Thyroid gland (tissue), 4 donors: ENCODE data around the gene CBS. TPM values are rescaled to one million over a fixed set of nuclear protein-coding genes. Genes with fewer than 3 reads are reported as not detected.
"Not testable (repeated sequence)": the region's sequence is repeated elsewhere in the genome, so short reads cannot be mapped to it uniquely, and the experiment has no call there.

ENCODE experiments used
- DNase-seq, 2 donors: peaks; one replicate each; pipeline ENCODE4 v3.0.0-alpha.2; 2019
- H3K27ac ChIP-seq, 3 donors: fragments of 200-600 bp; sonication (generic); 1 replicate in 2 of 3; 2 replicates in 1 of 3; pipeline ENCODE4 v1.5.1; 2016 to 2019; ENCODE audit warnings: mild to moderate bottlenecking in 1 of 3, moderate library complexity in 1 of 3
- H3K27me3 ChIP-seq: fragments of 200-600 bp; sonication (generic); one replicate; pipeline ENCODE4 v1.5.1; 2019
- H3K36me3 ChIP-seq, 2 donors: fragments of 200-600 bp; sonication (generic); one replicate each; pipeline ENCODE4 v1.5.1; 2016 to 2019
- H3K4me1 ChIP-seq, 2 donors: fragments of 200-600 bp; sonication (generic); one replicate each; pipeline ENCODE4 v1.5.1; 2017 to 2019
- H3K4me3 ChIP-seq, 3 donors: fragments of 200-600 bp; sonication (generic); replicated peaks in 1 of 3; 1 replicate in 2 of 3; 2 replicates in 1 of 3; pipeline ENCODE4 v1.5.1; 2016; ENCODE audit warnings: mild to moderate bottlenecking in 1 of 3
- H3K9me3 ChIP-seq: fragments of 200-600 bp; sonication (generic); one replicate; pipeline ENCODE4 v1.5.1; 2017
- CTCF ChIP-seq, 6 experiments: fragments of 200-600 bp in 3 of 6; fragments of 450-650 bp in 3 of 6; sonication (generic) in 3 of 6; IDR thresholded peaks; one replicate each; pipeline ENCODE4 v1.5.1; 2016 to 2019; ENCODE audit warnings: antibody characterized with exemption in 6 of 6, mild to moderate bottlenecking in 2 of 6, inconsistent platforms in 1 of 6, moderate library complexity in 1 of 6
- POLR2A ChIP-seq, 2 donors: fragments of 450-650 bp; IDR thresholded peaks; one replicate each; pipeline ENCODE4 v1.6.1; 2017; ENCODE audit warnings: antibody characterized with exemption in 2 of 2, mild to moderate bottlenecking in 2 of 2, moderate library complexity in 1 of 2
- WGBS, 2 donors: methylation state at CpG; one replicate each; pipeline ENCODE4 v1.1.5; 2017; 5-methylcytosine and 5-hydroxymethylcytosine counted together
- intact Hi-C: fragments of 100-400 bp; cut with DNase I; formaldehyde crosslinking; loops from one replicate; pipeline ENCODE4 v1.15.1; 2023
- total RNA-seq, 4 donors: library from RNA; depleted of rRNA; stranded (reverse); fragments of >200 nt; gene quantifications; one replicate each; pipeline ENCODE4 v1.2.3, GENCODE V29; 2016

The CBS gene
- total RNA-seq, 4 donors from 2014 or later, result 32.8 to 212 (median 51.3) TPM

DNA sequence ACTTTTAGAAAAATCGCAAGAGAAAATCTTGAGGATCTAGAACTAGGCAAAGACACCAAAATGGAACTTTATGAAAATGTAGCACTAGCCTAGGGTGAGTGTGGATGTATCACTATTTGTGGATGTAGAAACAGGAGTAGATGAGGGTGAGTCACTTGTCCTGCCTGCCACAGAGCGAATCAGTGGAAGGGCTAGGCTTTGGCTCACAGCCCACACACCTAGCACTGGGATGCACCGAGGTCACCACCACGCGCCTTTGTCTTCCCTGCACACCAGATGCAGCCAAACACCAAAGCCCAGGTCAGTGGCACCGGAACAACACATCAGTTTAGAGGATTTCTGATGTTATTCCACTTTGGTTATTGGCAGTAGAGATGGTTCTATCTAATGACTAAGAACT is 63.0 kb downstream of the CBS start:
- Histone ChIP-seq H3K4me1 (peaks cover 18 to 19% of the 10 kb centered on the region in 2 donors), H3K27me3 (no peaks in the 10 kb centered on the region), H3K4me3 (no peak overlapping the region), H3K9me3 (no peaks in the 10 kb centered on the region), H3K27ac (no peak overlapping the region), H3K36me3 (peaks cover 0 to 6% of the 10 kb centered on the region in 2 donors)
- WGBS, 2 donors, result 92 to 94% methylated on average over 6 of the region's 6 CpGs
- intact Hi-C loops, result loop anchor here (10.0 kb wide), 1 partner anchor 88 kb away; the partner anchor contains the start of gene ERVH48-1
- TF ChIP-seq POLR2A (IDR thresholded peaks at IDR 0.05) (no peak), CTCF (IDR thresholded peaks at IDR 0.05) (no peak)
- DNase-seq, result no peak

GRCh38 chr21:43006874-43007208 is 68.8 kb downstream of the CBS start:
- Histone ChIP-seq H3K27ac (no peak overlapping the region), H3K27me3 (no peaks in the 10 kb centered on the region), H3K36me3 (peaks cover 0 to 6% of the 10 kb centered on the region in 2 donors), H3K4me3 (no peak overlapping the region), H3K9me3 (no peaks in the 10 kb centered on the region), H3K4me1 (no peaks in the 10 kb centered on the region)
- TF ChIP-seq POLR2A (IDR thresholded peaks at IDR 0.05) (no peak), CTCF (IDR thresholded peaks at IDR 0.05) (no peak)
- no peak for DNase-seq
- intact Hi-C loops, result no loop called here
- WGBS, 2 donors, result 82% methylated on average over 4 of the region's 4 CpGs

- intact Hi-C loops, H3K9me3 ChIP-seq, DNase-seq, H3K4me1 ChIP-seq, H3K4me3 ChIP-seq, H3K27me3 ChIP-seq, H3K36me3 ChIP-seq, H3K27ac ChIP-seq: not testable (repeated sequence)
- 72 to 80% methylated on average over 14 of the region's 14 CpGs for WGBS, 2 donors
Measured at GRCh38 chr21:43006051-43006873, 69.4 kb downstream of the CBS start.

- peaks cover 0 to 10% of the 10 kb centered on the region in 2 donors for H3K4me1 ChIP-seq
- intact Hi-C loops, result no loop called here
- H3K27me3 ChIP-seq, result no peaks in the 10 kb centered on the region
- no peak overlapping the region for H3K27ac ChIP-seq
- no peak overlapping the region for H3K4me3 ChIP-seq
- H3K36me3 ChIP-seq, result peaks cover 0 to 6% of the 10 kb centered on the region in 2 donors
- TF ChIP-seq POLR2A (IDR thresholded peaks at IDR 0.05) (no peak), CTCF (IDR thresholded peaks at IDR 0.05) (no peak)
- WGBS, 2 donors, result 82 to 87% methylated on average over 9 of the region's 9 CpGs
- no peaks in the 10 kb centered on the region for H3K9me3 ChIP-seq
- DNase-seq, result no peak
Measured at GRCh38 chr21:43005635-43006034, 70.0 kb downstream of the CBS start.

GRCh38 chr21:43004926-43005325 is 70.7 kb downstream of the CBS start:
- H3K4me1 ChIP-seq, result peaks cover 0 to 10% of the 10 kb centered on the region in 2 donors
- TF ChIP-seq POLR2A (IDR thresholded peaks at IDR 0.05), result no peak
- no peak for TF ChIP-seq CTCF (IDR thresholded peaks at IDR 0.05)
- no peak overlapping the region for H3K27ac ChIP-seq
- DNase-seq, result no peak
- intact Hi-C loops, result no loop called here
- H3K27me3 ChIP-seq, result no peaks in the 10 kb centered on the region
- no peak overlapping the region for H3K4me3 ChIP-seq
- H3K36me3 ChIP-seq, result peaks cover 0 to 3% of the 10 kb centered on the region in 2 donors
- 69 to 80% methylated on average over 8 of the region's 8 CpGs for WGBS, 2 donors
- no peaks in the 10 kb centered on the region for H3K9me3 ChIP-seq

Other genes with a start within 250 kb of the CBS start
- gene WDR4, start 196.3 kb downstream of the CBS start, total RNA-seq, result 10 to 100 TPM in 2 of 4 donors, 1 to 10 TPM in 2; 8.1 to 13.2 (median 10.9) TPM
- gene NDUFV3, start 182.5 kb downstream of the CBS start, total RNA-seq, result 10 to 100 TPM; 51.9 to 61.8 (median 55.2) TPM
- gene ERVH48-1, start 150.2 kb downstream of the CBS start, total RNA-seq, result under 1 TPM in 2 of 4 donors, not detected in 2; 0.22 to 0.42 TPM
- 10 to 100 TPM; 21.3 to 36.2 (median 24.0) TPM for gene PKNOX1, start 101.3 kb downstream of the CBS start, total RNA-seq
- gene U2AF1, start 31.7 kb upstream of the CBS start, total RNA-seq, result 10 to 100 TPM; 45.1 to 82.0 (median 57.9) TPM
- not detected for gene CRYAA, start 93.2 kb upstream of the CBS start, total RNA-seq